DND-41 (cell line): Measurements from ENCODE around the gene OXCT1.

ENCODE experiments used
- ATAC-seq: fragments of 200-7000 bp; cut with Tn5 transposase; 3 replicates; pipeline ENCODE4 v1.9.1; 2021; ENCODE audit warnings: low read depth; ENCODE audit not compliant: insufficient read depth
- DNase-seq: peaks from one replicate; pipeline ENCODE4 v3.0.0-alpha.2; 2020
- H2AFZ ChIP-seq: 2 replicates; pipeline ENCODE4 v1.6.0; 2012; ENCODE audit warnings: low read depth, low read length
- H3K27ac ChIP-seq: 2 replicates; pipeline ENCODE4 v1.5.1; 2012; ENCODE audit warnings: low read length, inconsistent platforms
- H3K27me3 ChIP-seq: fragments of 200-600 bp; sonication (generic); 2 replicates; pipeline ENCODE4 v1.6.0; 2012; ENCODE audit warnings: low read length, mild to moderate bottlenecking, inconsistent platforms; ENCODE audit not compliant: insufficient read depth, poor library complexity
- H3K36me3 ChIP-seq: 2 replicates; pipeline ENCODE4 v1.5.1; 2012; ENCODE audit warnings: low read length, inconsistent platforms; ENCODE audit not compliant: insufficient read depth
- H3K4me1 ChIP-seq: 2 replicates; pipeline ENCODE4 v1.5.1; 2012; ENCODE audit warnings: mild to moderate bottlenecking, low read length; ENCODE audit not compliant: insufficient read depth
- H3K4me2 ChIP-seq: 2 replicates; pipeline ENCODE4 v1.6.0; 2012; ENCODE audit warnings: mild to moderate bottlenecking, moderate library complexity, low read length, inconsistent platforms; ENCODE audit not compliant: insufficient read depth
- H3K4me3 ChIP-seq, 2 experiments: fragments of 200-600 bp in 1 of 2; shearing (Covaris generic) in 1 of 2; 2 replicates each; pipeline ENCODE4 v1.5.1; 2012 to 2016; ENCODE audit warnings: inconsistent platforms in 2 of 2, low read length in 2 of 2, mild to moderate bottlenecking in 2 of 2, low read depth in 1 of 2, moderate library complexity in 1 of 2
- H3K79me2 ChIP-seq: 2 replicates; pipeline ENCODE4 v1.6.0; 2012; ENCODE audit warnings: low read length, inconsistent platforms; ENCODE audit not compliant: insufficient read depth
- H3K9ac ChIP-seq: 2 replicates; pipeline ENCODE4 v1.6.0; 2012; ENCODE audit warnings: low read depth, mild to moderate bottlenecking, inconsistent platforms, low read length, moderate library complexity
- H3K9me3 ChIP-seq: 2 replicates; pipeline ENCODE4 v1.5.1; 2012; ENCODE audit warnings: low read length, moderate library complexity, mild to moderate bottlenecking, inconsistent platforms; ENCODE audit not compliant: insufficient read depth, severe bottlenecking
- H4K20me1 ChIP-seq: 2 replicates; pipeline ENCODE4 v1.6.0; 2012; ENCODE audit warnings: low read length; ENCODE audit not compliant: insufficient read depth
- CTCF ChIP-seq: IDR thresholded peaks from 2 replicates; pipeline ENCODE4 v1.5.1; 2012; ENCODE audit warnings: borderline replicate concordance, low read length, moderate library complexity, mild to moderate bottlenecking; ENCODE audit not compliant: poor library complexity, severe bottlenecking; ENCODE audit errors: extremely low read depth
- EZH2 ChIP-seq: IDR thresholded peaks from 3 replicates; pipeline ENCODE4 v1.6.1; 2012; ENCODE audit warnings: borderline replicate concordance, low read depth, mild to moderate bottlenecking, moderate library complexity, low read length, inconsistent platforms; ENCODE audit not compliant: severe bottlenecking

OXCT1 gene

GRCh38 chr5:41841325-41841724 lies 28.9 kb downstream of the OXCT1 start:
- H3K36me3 ChIP-seq = peaks cover 79% of the 10 kb centered on the region
- no peak overlapping the region for H3K4me3 ChIP-seq

DNA sequence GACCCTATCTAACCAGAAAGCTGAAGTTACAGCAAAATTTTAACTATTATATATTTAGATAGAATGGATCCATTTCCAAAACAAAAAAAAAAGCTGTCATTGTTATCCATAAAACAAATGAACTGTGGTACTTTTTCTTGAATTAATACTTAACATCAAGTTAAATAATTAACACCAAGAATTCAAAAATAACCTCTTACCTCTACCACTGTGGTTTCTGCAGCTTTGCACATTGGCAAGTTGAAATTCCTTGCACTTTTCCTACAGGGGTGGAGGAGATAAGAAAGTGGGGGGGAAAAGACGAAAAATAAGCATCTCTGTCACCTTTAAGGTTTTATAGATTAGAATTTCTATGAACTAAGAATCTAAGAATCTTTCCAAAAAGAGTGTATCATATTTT lies 30.0 kb downstream of the OXCT1 start:
- Histone ChIP-seq H3K9me3 (no peaks in the 10 kb centered on the region), H3K4me3 (no peak overlapping the region), H3K27ac (no peak overlapping the region), H3K79me2 (peaks cover 12% of the 10 kb centered on the region), H4K20me1 (peaks cover 5% of the 10 kb centered on the region; the same call in 1 of the 2 replicates), H3K4me1 (no peaks in the 10 kb centered on the region), H3K9ac (no peak overlapping the region), H3K36me3 (peaks cover 87% of the 10 kb centered on the region), H2AFZ (no peak overlapping the region), H3K27me3 (no peaks in the 10 kb centered on the region), H3K4me2 (no peak overlapping the region)
- ATAC-seq (no peak), DNase-seq (no peak)
- no peak for TF ChIP-seq CTCF
- no peak for TF ChIP-seq EZH2

More at GRCh38 chr5:41841325-41841724, 28.9 kb downstream of the OXCT1 start:
- Histone ChIP-seq H3K9ac (no peak overlapping the region), H3K27me3 (no peaks in the 10 kb centered on the region), H3K4me1 (no peaks in the 10 kb centered on the region), H3K27ac (no peak overlapping the region), H3K79me2 (peaks cover 12% of the 10 kb centered on the region), H3K4me2 (no peak overlapping the region), H3K9me3 (no peaks in the 10 kb centered on the region), H2AFZ (no peak overlapping the region), H4K20me1 (peaks cover 5% of the 10 kb centered on the region; the same call in 1 of the 2 replicates)
- DNase-seq (no peak), ATAC-seq (no peak)
- no peak for TF ChIP-seq EZH2
- no peak for TF ChIP-seq CTCF

GRCh38 chr5:41837793-41838192 lies 32.4 kb downstream of the OXCT1 start:
- H3K27ac ChIP-seq = no peak overlapping the region
- no peak for ATAC-seq

More at GRCh38 chr5:41837793-41838192, 32.4 kb downstream of the OXCT1 start:
- no peak overlapping the region for H2AFZ ChIP-seq
- no peak for DNase-seq
- no peak overlapping the region for H3K9ac ChIP-seq
- no peak for TF ChIP-seq CTCF
- no peak for TF ChIP-seq EZH2
- no peak overlapping the region for H3K4me3 ChIP-seq
- H3K4me2 ChIP-seq = no peak overlapping the region
- H3K36me3 ChIP-seq = peaks cover 74% of the 10 kb centered on the region
- H3K79me2 ChIP-seq = peaks cover 11% of the 10 kb centered on the region
- H3K4me1 ChIP-seq = no peaks in the 10 kb centered on the region
- no peaks in the 10 kb centered on the region for H3K9me3 ChIP-seq
- peaks cover 5% of the 10 kb centered on the region; the same call in 1 of the 2 replicates for H4K20me1 ChIP-seq
- no peaks in the 10 kb centered on the region for H3K27me3 ChIP-seq
